OCI-LY1 (cell line): ENCODE measurements around the gene NUP98.

ENCODE experiments used
- H2AFZ ChIP-seq: fragments of 200-600 bp; sonication (generic), shearing (Covaris generic); 2 replicates; pipeline ENCODE4 v1.6.0; 2014; ENCODE audit warnings: antibody characterized with exemption, mild to moderate bottlenecking, low read length
- H3F3A ChIP-seq: fragments of 200-600 bp; sonication (generic), shearing (Covaris generic); 2 replicates; pipeline ENCODE4 v1.6.0; 2014; ENCODE audit warnings: mild to moderate bottlenecking, antibody characterized with exemption, low read length, moderate library complexity; ENCODE audit not compliant: insufficient read depth
- H3K27ac ChIP-seq: fragments of 200-600 bp; sonication (generic); 2 replicates; pipeline ENCODE4 v1.5.1; 2014; ENCODE audit warnings: low read length, mixed run types, mild to moderate bottlenecking, low read depth; ENCODE audit not compliant: poor library complexity, severe bottlenecking
- H3K27me3 ChIP-seq: fragments of 200-600 bp; sonication (generic); 2 replicates; pipeline ENCODE4 v1.6.0; 2014; ENCODE audit warnings: antibody characterized with exemption, mild to moderate bottlenecking, low read length, moderate library complexity; ENCODE audit not compliant: insufficient read depth
- H3K36me3 ChIP-seq: fragments of 200-600 bp; sonication (generic); 2 replicates; pipeline ENCODE4 v1.6.1; 2014; ENCODE audit warnings: mild to moderate bottlenecking, antibody characterized with exemption, low read length, moderate library complexity, mixed read lengths; ENCODE audit not compliant: insufficient read depth
- H3K4me1 ChIP-seq: fragments of 200-600 bp; sonication (generic); 2 replicates; pipeline ENCODE4 v1.5.1; 2014; ENCODE audit warnings: mild to moderate bottlenecking, low read length, moderate library complexity; ENCODE audit not compliant: insufficient read depth, severe bottlenecking
- H3K4me2 ChIP-seq: fragments of 200-600 bp; sonication (generic), shearing (Covaris generic); 2 replicates; pipeline ENCODE4 v1.6.1; 2014; ENCODE audit warnings: low read length
- H3K4me3 ChIP-seq: fragments of 200-600 bp; sonication (generic); 2 replicates; pipeline ENCODE4 v1.5.1; 2014; ENCODE audit warnings: low read length, low read depth, mild to moderate bottlenecking, mixed read lengths; ENCODE audit not compliant: poor library complexity, severe bottlenecking
- H3K79me2 ChIP-seq: fragments of 200-600 bp; shearing (Covaris generic); 2 replicates; pipeline ENCODE4 v1.6.1; 2016; ENCODE audit warnings: mixed run types, low read length, mixed read lengths; ENCODE audit not compliant: insufficient read depth
- H3K9ac ChIP-seq: fragments of 200-600 bp; sonication (generic), shearing (Covaris generic); 2 replicates; pipeline ENCODE4 v1.6.1; 2014; ENCODE audit warnings: mild to moderate bottlenecking, low read length, mixed read lengths
- H3K9me2 ChIP-seq: fragments of 200-600 bp; sonication (generic), shearing (Covaris generic); 2 replicates; pipeline ENCODE4 v1.6.1; 2014; ENCODE audit warnings: low read depth, mild to moderate bottlenecking, low read length, mixed read lengths
- H3K9me3 ChIP-seq: fragments of 200-600 bp; shearing (Covaris generic); 2 replicates; pipeline ENCODE4 v1.6.1; 2014; ENCODE audit warnings: low read length, mixed read lengths
- H4K20me1 ChIP-seq: fragments of 200-600 bp; sonication (generic), shearing (Covaris generic); 2 replicates; pipeline ENCODE4 v1.6.0; 2016; ENCODE audit warnings: mild to moderate bottlenecking, low read length; ENCODE audit not compliant: insufficient read depth
- EZH2 ChIP-seq: fragments of 200-600 bp; sonication (generic), shearing (Covaris generic); IDR thresholded peaks from 2 replicates; pipeline ENCODE4 v1.8.0; 2017; ENCODE audit warnings: borderline replicate concordance, mixed run types, mild to moderate bottlenecking, antibody characterized with exemption, low read length, moderate library complexity, mixed read lengths
- TF ChIP-seq, protein P1 (sequence below): fragments of 200-600 bp; sonication (generic), shearing (Covaris generic); IDR thresholded peaks from 2 replicates; pipeline ENCODE4 v1.5.1; 2017; ENCODE audit warnings: mild to moderate bottlenecking, antibody characterized with exemption, low read length, moderate library complexity, mixed read lengths

Gene NUP98

DNA sequence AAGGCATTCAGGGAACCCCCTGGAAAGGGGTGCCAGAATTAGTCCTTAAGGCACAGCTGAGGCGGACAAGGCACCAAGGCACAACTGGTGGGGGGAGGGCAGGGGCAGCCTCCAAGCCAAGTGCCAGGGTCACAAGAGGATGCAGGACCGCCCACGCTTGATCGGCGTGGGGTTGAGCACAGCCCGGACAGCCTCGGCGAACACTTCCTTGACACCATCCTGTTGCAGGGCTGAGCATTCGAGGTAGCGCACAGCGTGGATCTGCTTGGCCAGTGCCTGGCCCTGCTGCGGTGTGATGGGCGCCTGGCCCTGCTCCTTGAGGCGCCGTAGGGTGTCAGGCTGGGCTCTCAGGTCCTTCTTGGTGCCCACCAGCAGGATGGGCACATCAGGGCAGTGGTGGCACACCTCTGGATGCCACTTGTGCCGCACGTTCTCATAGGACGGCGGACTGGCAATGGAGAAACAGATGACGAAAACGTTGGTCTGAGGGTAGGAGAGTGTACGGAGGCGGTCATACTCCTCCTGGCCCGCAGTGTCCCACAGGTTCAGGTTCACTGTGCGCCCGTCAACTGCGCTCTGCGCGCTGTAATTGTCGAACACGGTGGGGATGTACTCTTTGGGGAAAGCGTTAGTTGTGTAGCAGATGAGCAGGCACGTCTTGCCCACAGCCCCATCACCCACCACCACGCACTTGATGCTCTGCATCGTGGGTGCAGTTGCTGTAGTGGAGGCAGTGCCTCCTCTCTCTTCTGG lies 30.3 kb upstream of the NUP98 start:
- Histone ChIP-seq H3K9me2 (no peaks in the 10 kb centered on the region), H3K4me2 (no peak overlapping the region), H3K9ac (no peak overlapping the region), H3K9me3 (no peaks in the 10 kb centered on the region), H3K79me2 (0 out of 2 replicates have a peak, but pooled peaks cover 4% of the 10 kb centered on the region), H3F3A (no peaks in the 10 kb centered on the region), H3K4me3 (no peak overlapping the region), H3K27ac (no peak overlapping the region), H3K36me3 (peaks cover 55% of the 10 kb centered on the region), H2AFZ (no peak overlapping the region), H3K27me3 (no peaks in the 10 kb centered on the region), H3K4me1 (no peaks in the 10 kb centered on the region), H4K20me1 (no peaks in the 10 kb centered on the region)
- TF ChIP-seq, protein P1, sequence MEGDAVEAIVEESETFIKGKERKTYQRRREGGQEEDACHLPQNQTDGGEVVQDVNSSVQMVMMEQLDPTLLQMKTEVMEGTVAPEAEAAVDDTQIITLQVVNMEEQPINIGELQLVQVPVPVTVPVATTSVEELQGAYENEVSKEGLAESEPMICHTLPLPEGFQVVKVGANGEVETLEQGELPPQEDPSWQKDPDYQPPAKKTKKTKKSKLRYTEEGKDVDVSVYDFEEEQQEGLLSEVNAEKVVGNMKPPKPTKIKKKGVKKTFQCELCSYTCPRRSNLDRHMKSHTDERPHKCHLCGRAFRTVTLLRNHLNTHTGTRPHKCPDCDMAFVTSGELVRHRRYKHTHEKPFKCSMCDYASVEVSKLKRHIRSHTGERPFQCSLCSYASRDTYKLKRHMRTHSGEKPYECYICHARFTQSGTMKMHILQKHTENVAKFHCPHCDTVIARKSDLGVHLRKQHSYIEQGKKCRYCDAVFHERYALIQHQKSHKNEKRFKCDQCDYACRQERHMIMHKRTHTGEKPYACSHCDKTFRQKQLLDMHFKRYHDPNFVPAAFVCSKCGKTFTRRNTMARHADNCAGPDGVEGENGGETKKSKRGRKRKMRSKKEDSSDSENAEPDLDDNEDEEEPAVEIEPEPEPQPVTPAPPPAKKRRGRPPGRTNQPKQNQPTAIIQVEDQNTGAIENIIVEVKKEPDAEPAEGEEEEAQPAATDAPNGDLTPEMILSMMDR: no peak
- no peak for TF ChIP-seq EZH2

DNA sequence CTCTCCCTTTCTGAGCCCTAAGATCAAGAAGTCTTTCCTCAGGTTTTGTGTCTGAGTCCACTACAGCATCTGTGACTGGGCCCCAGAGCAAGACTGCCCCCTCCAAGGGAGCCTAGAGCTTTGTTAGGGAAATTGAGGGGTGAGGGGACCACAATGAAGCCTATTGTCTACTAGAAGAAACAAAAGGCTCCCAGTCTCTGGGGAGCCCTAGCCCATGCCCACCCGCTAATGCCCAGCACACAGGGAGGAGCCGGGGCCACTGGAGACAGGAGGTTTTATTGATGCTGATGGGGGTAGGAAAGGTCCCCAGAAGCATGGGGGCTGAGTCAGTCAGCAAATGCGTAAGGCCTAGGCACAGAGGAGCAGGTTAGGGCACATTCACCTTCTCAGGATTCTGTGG lies 29.4 kb upstream of the NUP98 start:
- Histone ChIP-seq H3F3A (no peaks in the 10 kb centered on the region), H3K4me2 (no peak overlapping the region), H2AFZ (no peak overlapping the region), H3K4me1 (no peaks in the 10 kb centered on the region), H3K4me3 (no peak overlapping the region), H3K9me3 (no peaks in the 10 kb centered on the region), H3K27ac (no peak overlapping the region), H3K9ac (no peak overlapping the region), H4K20me1 (no peaks in the 10 kb centered on the region), H3K27me3 (no peaks in the 10 kb centered on the region), H3K36me3 (peaks cover 50% of the 10 kb centered on the region), H3K9me2 (no peaks in the 10 kb centered on the region), H3K79me2 (0 out of 2 replicates have a peak, but pooled peaks cover 4% of the 10 kb centered on the region)
- TF ChIP-seq EZH2: no peak
- TF ChIP-seq, protein P1: no peak

DNA sequence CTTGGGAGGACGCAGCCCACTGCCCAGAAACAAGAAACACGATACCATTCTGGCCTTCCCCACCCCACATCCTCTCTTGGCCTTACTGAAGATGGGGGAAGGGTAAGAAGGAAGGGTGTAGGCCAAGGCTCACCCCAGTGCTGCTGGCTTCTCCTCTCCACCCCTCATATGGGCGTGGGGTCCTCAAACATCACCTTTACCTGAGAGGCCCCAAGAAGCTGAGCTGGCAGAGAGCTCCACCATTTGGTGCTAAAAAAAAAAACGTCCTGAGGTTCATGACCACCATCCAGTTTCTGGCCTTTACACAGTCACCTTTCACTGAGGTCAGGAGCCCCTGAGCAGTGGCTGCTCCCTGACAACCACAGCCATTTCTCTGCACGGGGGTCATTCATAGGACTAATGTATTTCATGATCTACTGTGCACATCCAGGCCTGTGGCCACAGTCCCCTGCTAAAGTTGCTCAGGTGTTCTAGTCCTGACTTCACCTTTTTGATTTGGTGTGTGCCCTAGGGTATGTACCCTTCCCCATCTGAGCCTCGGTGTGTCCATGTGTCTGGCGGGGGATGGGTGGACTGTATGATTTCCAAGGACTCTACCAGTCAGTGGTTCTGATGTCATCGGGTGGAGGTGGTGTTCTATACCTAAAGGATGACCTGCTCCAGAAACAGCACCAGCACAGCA lies 28.3 kb upstream of the NUP98 start:
- H3K27ac ChIP-seq: no peak overlapping the region
- no peak overlapping the region for H3K9ac ChIP-seq
- no peaks in the 10 kb centered on the region for H3K4me1 ChIP-seq
- H3F3A ChIP-seq: no peaks in the 10 kb centered on the region
- no peaks in the 10 kb centered on the region for H3K9me3 ChIP-seq
- TF ChIP-seq, protein P1: no peak
- TF ChIP-seq EZH2: no peak
- no peak overlapping the region for H2AFZ ChIP-seq
- no peaks in the 10 kb centered on the region for H3K79me2 ChIP-seq
- no peaks in the 10 kb centered on the region for H4K20me1 ChIP-seq
- H3K27me3 ChIP-seq: no peaks in the 10 kb centered on the region
- H3K4me3 ChIP-seq: no peak overlapping the region
- H3K9me2 ChIP-seq: no peaks in the 10 kb centered on the region
- H3K4me2 ChIP-seq: no peak overlapping the region
- H3K36me3 ChIP-seq: peaks cover 43% of the 10 kb centered on the region
